Activated T-cell treated with anti-CD3 and anti-CD28 coated beads for 24 hours (primary cell): ENCODE results near the gene CASK.
"Not testable (repeated sequence)": the region's sequence is repeated elsewhere in the genome, so short reads cannot be mapped to it uniquely, and the experiment has no call there.

Experiments
- DNase-seq: peaks from one replicate; pipeline ENCODE4 v3.0.0-alpha.2; 2020; ENCODE audit warnings: low read depth

CASK gene

DNA sequence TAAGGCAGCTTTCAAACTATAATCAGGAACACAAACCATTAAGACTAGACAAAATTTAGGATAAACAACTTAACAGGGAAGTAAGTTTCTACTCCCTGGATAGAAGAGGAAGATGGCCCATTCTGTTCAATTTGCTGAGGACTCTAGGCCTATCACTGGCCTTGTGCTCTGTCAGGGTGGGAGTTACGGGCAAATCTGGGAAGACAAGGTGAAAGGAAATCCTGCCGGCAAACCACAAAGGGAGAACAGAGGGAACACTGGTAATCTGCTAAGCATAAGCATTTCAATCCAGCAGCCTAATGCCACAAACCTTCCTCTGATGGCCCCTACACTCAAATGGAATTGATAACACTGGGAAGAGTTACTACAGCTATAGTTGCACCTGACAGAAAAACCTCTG is 191.1 kb downstream of the CASK start:
- no peak for DNase-seq

DNA sequence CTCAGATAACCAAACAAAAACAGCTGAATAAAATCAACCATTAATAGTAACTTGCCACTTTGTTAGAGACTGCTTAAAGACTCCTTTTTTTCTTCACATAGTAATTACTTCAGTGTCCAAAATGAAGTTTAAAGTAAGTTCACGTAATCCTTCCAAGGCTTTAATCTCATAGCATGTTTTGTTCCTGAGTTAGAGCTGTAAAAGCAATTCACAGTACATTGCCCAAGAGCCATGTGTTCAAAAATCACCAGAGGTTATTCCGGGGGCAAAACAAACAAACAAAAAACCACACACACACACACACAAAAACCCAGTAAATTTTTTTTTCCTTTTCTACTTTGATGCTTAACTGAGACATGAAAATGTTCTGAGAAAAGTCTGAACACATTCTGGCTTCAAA is 193.3 kb downstream of the CASK start:
- DNase-seq: no peak

DNA sequence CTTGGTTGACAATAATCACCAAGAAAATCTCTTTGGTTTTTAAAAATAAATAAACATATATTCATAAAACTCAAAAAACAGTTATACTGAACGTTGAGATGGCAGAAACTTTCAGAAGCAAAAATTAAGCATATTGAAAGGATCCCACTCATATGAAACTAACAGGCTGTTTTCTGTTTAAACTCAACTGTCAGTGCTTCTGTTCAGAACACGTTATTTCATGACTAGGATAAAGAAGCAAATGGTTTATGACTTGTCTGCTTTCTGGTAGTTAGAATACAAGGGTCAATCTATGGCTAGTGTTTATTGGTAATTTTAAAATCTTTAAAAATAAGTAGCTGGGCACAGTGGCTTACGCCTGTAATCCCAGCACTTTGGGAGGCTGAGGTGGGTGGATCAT is 195.2 kb downstream of the CASK start:
- no peak for DNase-seq

DNA sequence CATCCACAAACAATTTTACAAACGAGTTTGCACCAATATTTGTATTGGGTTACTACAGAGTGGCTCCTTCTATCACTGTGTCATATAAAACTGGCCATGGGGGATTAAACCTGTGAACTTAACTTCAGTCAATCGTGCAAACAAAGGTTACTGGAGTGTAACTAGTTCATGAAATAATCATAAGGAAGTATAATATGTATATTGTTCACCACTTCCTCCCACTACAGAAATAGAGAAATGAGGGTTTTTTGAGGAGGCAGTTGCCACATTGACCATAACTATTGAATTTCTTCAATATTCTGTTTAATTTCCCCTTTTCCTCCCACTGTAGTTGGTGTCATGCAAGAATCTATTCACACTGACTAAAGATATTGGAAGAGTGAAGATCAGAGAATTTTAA is 199.5 kb downstream of the CASK start, which contains the start of gene GPR82:
GPR82 (plus strand) TSS at position 356 of the 400 bp plus-strand sequence. CDS start 2,846 bp downstream, outside the sequence.
- no peak for DNase-seq

DNA sequence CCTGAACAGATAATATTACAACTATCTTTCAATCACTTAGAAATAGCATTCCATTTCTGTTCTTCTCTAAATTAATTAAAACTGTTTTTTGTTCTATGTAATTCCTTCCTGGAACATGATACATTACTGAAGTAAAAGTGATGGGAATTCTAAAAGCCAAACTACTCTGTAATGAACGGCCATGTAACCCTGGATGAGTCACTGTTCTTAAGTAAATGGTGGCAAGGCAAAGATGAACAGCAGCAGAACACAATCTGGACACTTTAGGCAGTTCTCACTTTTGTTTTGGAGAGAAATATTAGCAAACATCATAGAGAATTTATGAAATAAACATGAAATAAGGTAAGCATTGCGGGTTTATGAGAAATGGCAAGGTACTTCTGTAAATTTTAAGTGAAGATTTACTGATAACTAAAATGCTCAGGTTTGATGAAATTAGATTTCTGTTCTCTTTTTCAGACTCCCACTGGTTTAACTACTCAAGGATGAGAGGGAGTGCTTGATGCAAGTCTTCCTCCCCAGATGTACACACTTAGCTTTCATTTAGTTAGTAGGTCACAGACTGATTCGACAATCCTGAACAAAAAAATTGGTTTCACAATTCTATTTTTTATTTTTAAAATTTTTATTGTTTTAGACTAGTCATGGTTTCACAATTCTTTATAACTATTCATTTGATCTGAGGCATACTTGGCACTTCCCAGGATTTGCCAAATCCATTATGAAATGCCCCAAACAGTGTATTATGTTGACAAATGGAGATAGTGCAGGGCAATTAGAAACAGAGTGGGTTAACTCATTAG is 200.3 kb downstream of the CASK start:
- DNase-seq: no peak

DNA sequence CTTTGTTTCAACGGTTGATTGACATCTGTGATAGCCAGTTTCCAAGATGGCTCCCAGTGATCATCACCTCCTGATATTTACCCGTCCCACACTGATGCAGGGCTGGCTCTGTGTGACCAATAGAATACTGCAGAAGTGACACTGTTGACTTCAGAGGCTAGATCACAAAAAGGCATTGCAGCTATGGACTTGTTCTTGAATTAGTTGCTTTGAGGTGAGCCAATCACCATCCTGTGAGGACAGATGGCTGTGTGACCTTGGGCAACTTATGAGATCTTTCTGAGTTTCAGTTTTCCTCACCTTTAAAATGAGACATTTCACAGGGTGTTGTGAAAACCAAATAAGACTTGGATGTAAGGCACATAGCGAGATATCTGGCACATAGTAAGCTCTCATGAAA is 201.1 kb downstream of the CASK start:
- no peak for DNase-seq

- DNase-seq: no peak
Observed at GRCh38 chrX:41721590-41721989, 201.8 kb downstream of the CASK start.

GRCh38 chrX:41720125-41720779 is 203.1 kb downstream of the CASK start:
- DNase-seq: peak; percentile 7

DNA sequence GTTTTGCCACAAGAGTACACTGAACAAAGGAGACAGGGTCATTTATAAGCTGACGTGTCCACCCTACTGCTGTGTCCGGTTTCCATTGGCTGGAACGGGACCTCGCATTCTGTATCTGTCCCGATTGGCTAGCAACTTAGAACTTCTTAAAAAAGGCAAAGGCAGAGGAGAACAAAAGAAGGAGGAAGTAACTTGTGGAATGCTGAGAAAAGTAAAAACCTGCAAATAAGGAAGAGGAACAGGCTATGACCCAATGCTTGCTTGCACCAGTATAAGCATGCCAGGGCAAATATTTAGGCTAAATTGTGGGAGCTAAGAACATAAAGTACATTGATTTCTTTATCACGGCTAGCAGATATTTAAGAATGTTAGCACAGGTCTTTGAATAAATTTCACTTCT is 203.7 kb downstream of the CASK start:
- not testable (repeated sequence) for DNase-seq

GRCh38 chrX:41718481-41719235 is 204.7 kb downstream of the CASK start:
- no peak for DNase-seq

- no peak for DNase-seq
Observed at GRCh38 chrX:41716767-41717473, 206.4 kb downstream of the CASK start.

DNA sequence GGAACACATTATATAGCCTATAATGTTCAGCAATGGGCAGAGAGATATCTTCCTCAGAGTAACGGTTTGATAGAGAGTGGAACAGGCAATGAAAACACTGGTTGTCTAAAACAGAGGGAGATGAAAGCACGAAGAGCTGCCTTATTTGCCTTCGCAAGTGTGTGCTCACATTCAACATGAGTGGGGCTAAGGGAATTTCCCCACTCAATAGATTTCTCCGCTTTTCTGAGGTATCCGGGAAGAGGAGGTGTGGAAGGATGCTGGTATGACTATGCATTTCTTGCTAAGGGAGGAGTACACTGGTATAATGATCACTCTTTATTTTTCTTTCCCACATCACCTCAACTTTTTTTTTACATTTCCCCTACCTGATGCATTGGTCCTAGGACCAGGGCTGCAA is 207.1 kb downstream of the CASK start:
- no peak for DNase-seq

DNA sequence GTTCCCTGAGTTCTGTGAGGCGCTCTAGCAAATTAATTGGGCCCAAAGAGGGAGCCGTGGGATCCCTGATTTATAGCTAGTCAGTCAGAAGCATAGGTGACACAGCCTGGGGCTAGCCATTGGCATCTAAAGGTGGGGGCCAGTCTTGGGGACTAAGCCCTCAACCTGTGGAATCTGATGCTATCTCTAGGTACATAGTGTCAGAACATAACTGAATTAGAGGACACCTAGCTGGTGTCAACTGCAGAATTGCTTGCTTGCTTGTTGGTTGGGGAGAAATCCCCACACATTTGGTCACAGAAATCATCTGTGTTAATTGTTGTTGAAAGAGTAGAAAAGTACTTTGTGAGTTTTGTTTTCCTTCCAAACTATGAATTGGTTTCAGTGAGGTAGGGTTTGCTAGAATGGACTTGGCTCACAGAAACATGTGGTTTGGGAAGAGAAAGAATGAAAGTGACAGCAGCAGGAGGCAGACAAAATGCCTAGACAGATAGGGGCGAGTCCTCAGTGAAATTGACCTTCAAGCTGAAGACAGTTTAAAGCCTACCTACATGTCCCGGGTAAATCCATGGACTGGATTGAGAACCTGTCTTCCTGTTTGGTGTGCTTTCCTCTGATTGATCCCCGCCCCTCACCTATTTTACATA is 212.2 kb downstream of the CASK start:
- no peak for DNase-seq

DNA sequence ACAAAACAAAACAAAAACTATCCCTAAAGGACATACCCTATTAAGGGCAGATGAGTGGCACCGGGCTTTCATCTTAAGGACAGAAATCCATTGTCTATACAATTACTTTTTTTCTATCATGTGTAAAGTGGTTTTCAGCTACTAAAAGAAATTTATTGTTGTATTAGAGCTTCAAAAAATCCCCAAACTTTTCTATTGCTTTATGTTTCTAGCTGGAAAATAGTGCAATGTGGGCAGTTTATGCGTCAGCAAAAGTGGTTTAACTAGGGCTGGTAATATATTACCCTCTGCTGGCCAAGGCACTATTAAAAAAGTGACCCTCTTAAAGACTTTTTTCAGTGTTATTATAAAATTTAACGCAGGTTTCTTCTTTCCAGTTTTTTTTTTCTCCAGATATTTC is 214.9 kb downstream of the CASK start:
- no peak for DNase-seq

- no peak for DNase-seq
Observed at GRCh38 chrX:41707218-41707617, 216.1 kb downstream of the CASK start.

- no peak for DNase-seq
Observed at GRCh38 chrX:41705680-41706374, 217.5 kb downstream of the CASK start.

DNA sequence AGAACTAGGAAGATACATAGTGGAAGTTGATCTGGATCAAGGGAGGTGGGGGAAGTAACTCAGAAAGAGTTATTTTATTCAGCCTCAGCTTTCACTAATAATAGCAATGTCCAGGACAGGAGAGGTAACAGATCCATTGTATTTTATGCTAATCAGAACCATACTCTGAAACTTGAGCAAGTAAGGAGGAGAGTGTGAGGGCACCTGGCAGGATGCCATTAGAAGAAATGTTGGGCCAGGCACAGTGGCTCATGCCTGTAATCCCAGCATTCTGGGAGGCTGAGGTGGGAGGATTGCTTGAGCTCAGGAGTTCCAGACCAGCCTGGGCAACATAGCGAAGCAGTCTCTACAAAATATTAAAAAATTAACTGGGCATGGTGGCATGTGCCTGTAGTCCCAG is 218.3 kb downstream of the CASK start:
- DNase-seq: no peak

DNA sequence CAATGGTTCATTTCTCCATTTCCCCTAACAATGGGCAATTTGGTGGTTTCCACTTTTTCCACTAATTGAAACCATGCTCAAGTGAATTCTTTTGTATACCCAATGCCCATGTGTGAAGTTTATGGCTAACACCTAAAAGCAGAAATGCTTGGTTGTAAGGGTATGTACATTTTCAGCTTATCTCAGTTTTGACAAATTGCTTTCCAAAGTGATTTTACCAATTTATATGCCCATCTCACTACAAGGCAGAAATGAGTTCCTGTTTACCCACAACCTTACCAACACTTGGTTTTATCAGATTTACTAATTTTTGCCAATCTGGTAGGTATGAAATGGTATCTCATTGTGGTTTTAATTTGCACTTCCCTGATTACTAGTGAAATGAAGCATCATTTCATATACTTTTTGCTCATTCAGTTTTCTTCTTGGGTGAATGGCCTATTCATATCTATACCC is 219.8 kb downstream of the CASK start:
- DNase-seq: no peak

DNA sequence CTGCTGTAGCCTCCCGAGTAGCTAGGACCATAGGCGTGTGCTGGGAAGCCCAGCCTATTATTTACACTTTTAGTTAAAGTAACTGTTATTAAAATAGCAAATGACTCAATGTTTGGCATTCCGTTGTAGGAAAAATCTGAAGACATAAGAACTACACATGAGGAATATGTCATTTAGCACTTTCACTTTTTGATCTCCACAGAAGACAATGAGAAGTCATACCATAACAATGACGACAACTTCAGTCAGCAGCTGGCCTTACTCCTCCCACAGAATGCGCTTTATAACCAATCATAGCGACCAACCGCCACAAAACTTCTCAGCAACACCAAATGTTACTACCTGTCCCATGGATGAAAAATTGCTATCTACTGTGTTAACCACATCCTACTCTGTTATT is 227.9 kb downstream of the CASK start:
- DNase-seq: no peak

DNA sequence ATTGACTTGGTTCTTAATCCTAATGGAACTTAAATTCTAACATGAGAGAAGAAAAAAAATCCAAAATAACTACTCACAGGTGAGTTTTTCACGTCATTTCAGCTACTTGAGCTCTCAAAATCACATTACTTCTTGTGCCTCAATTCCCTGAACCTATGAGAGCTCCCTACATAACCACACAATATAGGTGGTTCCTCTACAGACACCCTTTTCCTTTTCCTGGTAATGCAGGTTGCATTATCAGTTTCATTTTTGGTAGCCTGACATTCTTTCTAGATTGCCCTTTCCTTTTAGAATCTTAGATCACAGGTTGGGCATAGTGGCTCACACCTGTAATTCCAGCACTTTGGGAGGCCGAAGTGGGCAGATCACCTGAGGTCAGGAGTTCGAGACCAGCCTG is 230.3 kb downstream of the CASK start:
- no peak for DNase-seq

DNA sequence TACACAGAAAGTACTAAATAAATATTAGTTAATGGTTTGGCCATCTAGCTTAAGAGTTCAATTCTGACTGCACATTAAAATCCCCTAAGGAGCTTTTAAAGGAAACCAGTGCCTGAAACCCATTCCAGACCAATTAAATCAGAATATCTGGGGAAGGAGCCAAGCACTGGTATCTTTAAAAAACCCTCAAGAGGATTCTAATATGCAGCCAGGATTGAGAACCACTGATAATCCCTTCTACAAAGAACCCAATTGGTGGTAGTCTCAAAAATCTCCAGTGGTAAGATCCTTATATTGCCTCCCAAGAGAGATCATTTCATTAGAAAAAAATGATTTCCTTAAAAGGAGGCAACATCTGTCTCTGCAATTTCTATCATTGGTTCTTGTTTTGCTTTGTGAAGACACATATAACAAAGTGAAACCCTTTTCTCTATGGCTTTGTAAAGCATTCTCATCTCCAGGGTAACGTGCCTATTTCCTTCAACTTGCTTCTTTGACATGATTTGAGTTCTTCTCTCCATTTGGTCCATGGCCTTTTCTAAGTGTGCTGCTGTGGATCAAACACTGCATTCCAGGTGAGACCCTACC is 231.1 kb downstream of the CASK start:
- no peak for DNase-seq
